ENCODE data around the gene PSME3. TPM values are rescaled to one million over a fixed set of nuclear protein-coding genes. Genes with fewer than 3 reads are reported as not detected.
"Not testable (repeated sequence)": the region's sequence is repeated elsewhere in the genome, so short reads cannot be mapped to it uniquely, and the experiment has no call there.

Gene PSME3
- total RNA-seq, 1 donor from 2014 or later: 22.6 TPM

- DNase-seq (ENCODE audit: low spot score): peak; percentile 41
These were observed 17.8 kb downstream of the PSME3 start, which contains the start of gene AOC3 for GRCh38 chr17:42850954-42851353. AOC3 (plus strand) TSS chr17:42851199; CDS start chr17:42851344, 145 bp downstream.

GRCh38 chr17:42851371-42852240 is 18.4 kb downstream of the PSME3 start:
- not testable (repeated sequence) for DNase-seq (ENCODE audit: low spot score)

- no peak for DNase-seq (ENCODE audit: low spot score)
These were observed 19.2 kb downstream of the PSME3 start for GRCh38 chr17:42852351-42852750.

- peak; percentile 48 for DNase-seq (ENCODE audit: low spot score)
These were observed 19.8 kb downstream of the PSME3 start for GRCh38 chr17:42853004-42853403.

- DNase-seq (ENCODE audit: low spot score): no peak
These were observed 20.4 kb downstream of the PSME3 start for GRCh38 chr17:42853597-42853967.

GRCh38 chr17:42853968-42854790 is 21.0 kb downstream of the PSME3 start:
- no peak for DNase-seq (ENCODE audit: low spot score)

- DNase-seq (ENCODE audit: low spot score): no peak
These were observed 21.9 kb downstream of the PSME3 start for GRCh38 chr17:42855048-42855596.

GRCh38 chr17:42856093-42856492 is 22.9 kb downstream of the PSME3 start:
- not testable (repeated sequence) for DNase-seq (ENCODE audit: low spot score)

GRCh38 chr17:42856516-42856915 is 23.3 kb downstream of the PSME3 start:
- not testable (repeated sequence) for DNase-seq (ENCODE audit: low spot score)

- no peak for DNase-seq (ENCODE audit: low spot score)
These were observed 24.2 kb downstream of the PSME3 start for GRCh38 chr17:42857389-42857788.

- no peak for DNase-seq (ENCODE audit: low spot score)
These were observed 32.5 kb downstream of the PSME3 start for GRCh38 chr17:42865638-42866094.

- no peak for DNase-seq (ENCODE audit: low spot score)
These were observed 33.0 kb downstream of the PSME3 start for GRCh38 chr17:42866216-42866615.

- DNase-seq (ENCODE audit: low spot score): no peak
These were observed 33.7 kb downstream of the PSME3 start for GRCh38 chr17:42866631-42867575.

GRCh38 chr17:42867694-42868261 is 34.6 kb downstream of the PSME3 start:
- DNase-seq (ENCODE audit: low spot score): not testable (repeated sequence)

- no peak for DNase-seq (ENCODE audit: low spot score)
These were observed 35.1 kb downstream of the PSME3 start for GRCh38 chr17:42868338-42868737.

GRCh38 chr17:42871647-42872046 is 38.5 kb downstream of the PSME3 start:
- DNase-seq (ENCODE audit: low spot score): no peak

GRCh38 chr17:42872251-42872965 is 39.2 kb downstream of the PSME3 start:
- DNase-seq (ENCODE audit: low spot score): no peak

GRCh38 chr17:42873315-42873714 is 40.1 kb downstream of the PSME3 start:
- DNase-seq (ENCODE audit: low spot score): no peak

GRCh38 chr17:42873932-42874695 is 40.9 kb downstream of the PSME3 start:
- not testable (repeated sequence) for DNase-seq (ENCODE audit: low spot score)
